GM18867 (cell line): ENCODE results near the gene MRPL19.
"Not testable (repeated sequence)": the region's sequence is repeated elsewhere in the genome, so short reads cannot be mapped to it uniquely, and the experiment has no call there.

Experiments
- ATAC-seq: cut with Tn5 transposase; IDR thresholded peaks from one replicate; pipeline ENCODE4 v1.9.1; 2021; ENCODE audit warnings: mild to moderate bottlenecking, moderate library complexity; ENCODE audit not compliant: unreplicated experiment

The MRPL19 gene

DNA sequence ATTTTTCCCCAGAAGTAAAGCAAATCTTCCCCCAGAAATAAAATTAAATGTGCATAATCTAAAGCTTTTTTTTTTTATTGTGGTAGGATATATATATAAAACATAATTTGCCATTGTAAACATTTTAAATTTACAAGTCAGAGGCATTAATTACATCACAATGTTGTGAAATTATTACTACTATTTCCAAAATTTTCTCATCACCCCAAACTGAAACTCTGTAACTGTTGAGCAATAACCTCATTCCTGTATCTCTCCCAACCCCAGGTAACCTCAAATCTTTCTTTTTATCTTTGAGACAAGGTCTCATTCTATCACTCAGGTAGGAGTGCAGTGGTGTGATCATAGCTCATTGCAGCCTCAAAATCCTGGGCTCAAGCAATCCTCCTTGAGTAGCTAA is 11.2 kb downstream of the MRPL19 start:
- ATAC-seq: no peak

GRCh38 chr2:75666911-75667310 is 20.3 kb downstream of the MRPL19 start:
- no peak for ATAC-seq

GRCh38 chr2:75667884-75668283 is 21.3 kb downstream of the MRPL19 start:
- no peak for ATAC-seq

DNA sequence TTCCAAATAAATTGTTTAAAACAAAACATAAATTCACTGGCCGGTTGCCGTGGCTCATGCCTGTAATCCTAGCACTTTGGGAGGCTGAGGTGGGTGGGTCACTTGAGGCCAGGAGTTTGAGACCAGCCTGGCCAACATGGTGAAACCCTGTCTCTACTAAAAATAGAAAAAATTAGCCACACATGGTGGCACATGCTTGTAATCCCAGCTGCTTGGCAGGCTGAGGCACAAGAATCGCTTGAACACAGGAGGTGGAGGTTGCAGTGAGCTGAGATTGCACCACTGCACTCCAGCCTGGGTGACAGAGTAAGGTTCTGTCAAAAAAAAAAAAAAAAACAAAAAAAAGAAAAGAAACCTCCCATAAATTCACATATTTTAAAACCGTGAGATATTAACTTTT is 28.8 kb downstream of the MRPL19 start:
- not testable (repeated sequence) for ATAC-seq

DNA sequence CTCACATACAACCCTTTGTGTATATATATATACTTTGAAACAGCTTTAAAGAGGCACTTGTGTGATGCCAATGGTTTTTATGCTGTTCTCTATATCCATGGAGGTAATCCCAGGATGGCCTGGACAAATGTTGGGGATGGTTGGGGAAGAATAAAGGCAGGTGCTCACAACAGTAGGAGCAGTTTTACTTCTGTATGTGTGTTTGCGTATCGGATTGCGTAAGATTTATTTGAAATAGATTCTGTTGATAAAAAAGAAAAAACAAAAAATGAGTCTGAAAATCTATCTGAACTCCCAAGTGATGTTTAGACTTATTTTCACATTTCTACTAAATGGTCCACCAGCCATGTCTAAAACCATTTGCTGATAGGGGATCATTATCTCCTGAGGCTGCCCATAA is 29.3 kb downstream of the MRPL19 start:
- no peak for ATAC-seq

- ATAC-seq: no peak
Measured at GRCh38 chr2:75676464-75676863, 29.9 kb downstream of the MRPL19 start.

DNA sequence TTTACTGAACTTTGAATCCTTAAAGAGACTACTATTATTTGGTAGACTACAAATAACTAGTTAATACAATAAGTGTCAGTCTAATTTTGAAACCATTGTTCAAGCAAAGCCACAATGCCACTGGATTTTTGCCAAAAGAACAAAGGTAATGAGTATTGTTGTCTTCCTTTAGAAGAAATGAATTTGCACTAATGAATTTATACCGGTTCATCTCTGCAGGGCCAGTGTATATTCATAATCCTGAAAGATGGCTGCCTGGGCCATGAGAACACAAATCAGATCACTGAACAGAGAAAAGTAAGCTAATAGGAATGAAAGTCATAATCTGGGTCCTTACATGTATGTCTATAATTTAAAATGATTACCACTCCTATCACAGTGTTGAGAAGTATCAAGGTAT is 33.0 kb downstream of the MRPL19 start:
- no peak for ATAC-seq

GRCh38 chr2:75680402-75680801 is 33.8 kb downstream of the MRPL19 start:
- no peak for ATAC-seq

DNA sequence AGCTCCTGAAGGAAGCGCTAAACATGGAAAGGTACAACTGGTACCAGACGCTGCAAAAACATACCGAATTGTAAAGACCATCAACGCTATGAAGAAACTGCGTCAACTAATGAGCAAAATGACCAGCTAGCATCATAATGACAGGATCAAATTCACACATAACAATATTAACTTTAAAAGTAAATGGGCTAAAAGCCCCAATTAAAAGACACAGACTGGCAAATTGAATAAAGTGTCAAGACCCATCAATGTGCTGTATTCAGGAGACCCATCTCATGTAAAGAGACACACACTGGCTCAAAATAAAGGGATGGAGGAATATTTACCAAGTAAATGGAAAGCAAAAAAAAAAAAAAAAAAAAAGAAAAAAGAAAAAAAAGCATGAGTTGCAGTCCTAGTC is 36.8 kb downstream of the MRPL19 start:
- ATAC-seq: not testable (repeated sequence)

DNA sequence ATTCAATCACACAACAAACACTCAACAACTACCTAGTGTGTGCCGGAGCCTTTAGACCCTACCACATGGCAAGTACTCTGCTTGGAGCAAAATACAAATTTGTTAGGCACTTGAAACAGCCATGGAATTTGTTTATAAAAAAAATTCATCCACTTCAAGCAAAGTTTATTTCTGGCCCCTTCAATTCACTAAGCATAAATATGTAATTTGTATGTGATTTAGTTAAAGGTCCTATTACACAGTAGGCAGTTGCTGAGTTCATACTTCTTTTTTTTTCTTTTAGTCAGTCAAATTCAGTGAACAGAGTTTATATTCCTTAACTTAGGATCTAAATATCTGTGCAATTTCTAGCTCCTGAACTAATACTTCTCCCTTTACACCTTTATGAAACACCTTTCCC is 41.6 kb downstream of the MRPL19 start:
- no peak for ATAC-seq

DNA sequence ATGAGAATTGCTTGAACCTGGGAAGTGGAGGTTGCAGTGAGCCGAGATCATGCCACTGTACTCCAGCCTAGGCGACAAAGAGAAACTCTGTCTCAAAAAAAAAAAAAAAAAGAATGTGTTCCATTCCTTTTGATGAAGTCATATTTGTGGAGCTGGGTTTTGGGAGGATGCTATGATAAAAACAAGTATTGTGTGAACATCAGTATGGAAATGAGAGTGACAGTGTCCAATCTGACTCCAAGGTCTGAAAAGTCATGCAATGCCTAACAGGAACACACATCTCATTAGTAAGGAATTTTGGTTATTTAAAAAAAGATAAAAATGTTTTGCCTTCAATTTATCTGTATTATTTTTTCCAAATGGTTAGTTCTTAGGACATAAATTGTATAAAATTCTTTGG is 52.3 kb downstream of the MRPL19 start:
- no peak for ATAC-seq

- no peak for ATAC-seq
Measured at GRCh38 chr2:75702593-75702992, 56.0 kb downstream of the MRPL19 start.

GRCh38 chr2:75703589-75704287 is 57.2 kb downstream of the MRPL19 start:
- ATAC-seq: no peak

DNA sequence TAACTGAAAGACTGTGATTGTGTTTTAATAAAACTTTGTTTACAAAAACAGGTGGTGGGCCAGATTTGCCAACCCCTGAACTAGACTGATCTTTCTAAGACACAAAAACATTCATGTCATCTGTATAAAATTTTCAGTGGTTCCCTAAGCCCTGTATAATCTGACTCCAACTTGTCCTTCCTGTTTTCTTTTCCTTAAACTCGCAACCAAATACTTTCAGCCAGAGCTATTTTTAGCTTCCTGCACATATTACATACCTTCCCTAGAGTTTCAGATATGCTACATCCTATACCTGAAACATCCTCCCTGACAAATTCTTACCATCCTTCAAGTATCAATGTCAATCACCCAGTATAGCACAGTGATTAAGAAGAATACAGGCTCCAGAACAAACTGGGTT is 59.3 kb downstream of the MRPL19 start:
- ATAC-seq: no peak

DNA sequence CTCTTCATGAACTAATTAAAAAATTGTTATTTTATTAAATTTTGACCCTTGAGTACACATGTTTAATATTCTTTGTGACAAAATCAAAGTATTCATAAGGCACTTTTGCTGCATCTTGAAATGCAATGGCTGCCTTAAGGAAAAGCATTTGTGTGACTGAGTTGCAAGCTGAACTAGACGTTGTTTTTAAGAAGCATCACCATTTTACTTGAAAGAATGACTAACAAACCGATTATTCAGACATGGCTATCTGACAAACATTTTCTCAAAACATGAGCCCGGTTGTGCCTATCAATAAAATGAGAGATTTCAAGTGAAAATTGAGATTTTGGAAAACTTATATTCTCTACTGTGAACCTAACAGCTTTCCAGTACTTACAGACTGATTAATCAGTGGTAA is 61.3 kb downstream of the MRPL19 start:
- ATAC-seq: no peak

- ATAC-seq: no peak
Measured at GRCh38 chr2:75709297-75709696, 62.7 kb downstream of the MRPL19 start.

DNA sequence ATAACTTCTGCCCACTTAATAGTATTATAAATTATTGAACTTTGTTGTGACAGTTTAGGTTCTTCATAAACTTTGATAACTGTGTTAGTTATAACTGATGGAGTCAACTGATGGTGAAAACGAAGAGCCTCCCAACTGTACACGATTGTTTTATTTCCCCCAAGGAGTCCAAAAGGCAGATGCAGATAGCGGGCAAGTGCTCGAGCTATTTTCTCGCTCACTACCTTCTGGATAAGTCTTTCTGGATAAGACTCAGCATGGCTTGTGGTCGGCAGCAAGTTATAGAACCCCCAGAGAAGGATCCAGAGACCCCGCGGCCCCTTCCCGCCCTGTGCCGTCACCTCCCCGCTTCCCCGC is 63.6 kb downstream of the MRPL19 start:
- peak; percentile 30 for ATAC-seq

GRCh38 chr2:75710577-75711253 is 64.1 kb downstream of the MRPL19 start, which contains the start of gene GCFC2:
Gene GCFC2 (minus strand): TSS chr2:75710915. CDS start chr2:75710855, 60 bp downstream.
- ATAC-seq: peak; percentile 95

GRCh38 chr2:75711590-75711989 is 65.0 kb downstream of the MRPL19 start:
- not testable (repeated sequence) for ATAC-seq

DNA sequence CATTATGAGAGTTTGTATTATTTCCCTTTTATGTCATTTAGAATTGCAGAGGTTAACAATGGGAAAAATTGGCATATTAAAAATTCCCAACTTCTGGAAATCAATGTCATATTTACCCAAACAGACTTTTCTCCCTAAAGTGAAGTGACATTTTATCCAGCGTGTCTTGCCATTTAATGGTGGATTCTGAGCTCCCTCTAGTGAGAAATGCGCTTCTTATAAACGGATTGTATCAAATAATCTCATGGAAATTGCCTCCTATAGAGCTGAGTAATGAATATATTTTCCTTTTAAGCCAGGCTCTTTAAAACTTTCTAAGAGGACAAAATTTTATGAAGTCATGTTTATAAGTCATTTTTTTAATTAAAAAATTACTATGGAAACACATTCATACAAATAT is 69.8 kb downstream of the MRPL19 start:
- no peak for ATAC-seq

DNA sequence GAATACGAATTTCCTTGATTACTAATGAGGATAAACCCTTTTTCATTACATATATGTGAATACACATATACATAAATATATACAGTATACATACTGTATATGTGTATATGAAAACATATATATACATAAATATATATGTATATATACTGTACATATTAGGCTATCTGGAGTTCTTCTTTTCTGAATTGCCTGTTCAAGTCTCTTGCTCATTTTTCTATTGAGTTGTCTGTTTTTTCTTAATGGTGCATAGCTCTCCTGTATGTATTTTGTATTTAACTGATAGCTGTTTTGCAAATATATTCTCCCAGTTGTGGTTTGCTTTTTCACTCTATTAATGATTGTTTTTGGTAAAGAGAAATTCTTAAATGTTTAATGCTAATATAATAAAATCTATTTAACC is 73.0 kb downstream of the MRPL19 start:
- no peak for ATAC-seq

DNA sequence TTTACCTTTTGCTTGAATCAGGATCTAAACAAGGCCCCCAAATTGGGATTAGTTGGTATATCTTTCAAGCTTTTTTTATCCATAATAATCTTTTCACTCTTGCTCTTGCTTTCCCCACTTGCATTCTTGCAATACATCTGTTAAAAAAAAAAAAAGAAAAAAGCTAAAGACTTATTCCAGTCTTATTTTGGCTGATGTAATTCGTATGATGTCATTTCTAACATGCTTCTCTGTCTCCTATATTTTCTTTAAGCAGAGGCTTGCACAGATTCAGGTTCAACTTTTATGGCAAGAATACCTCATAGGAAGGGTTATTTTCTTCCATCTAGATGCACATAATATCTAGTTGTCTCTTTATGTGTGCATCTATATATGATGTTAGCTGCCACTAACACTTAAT is 73.9 kb downstream of the MRPL19 start:
- ATAC-seq: no peak

DNA sequence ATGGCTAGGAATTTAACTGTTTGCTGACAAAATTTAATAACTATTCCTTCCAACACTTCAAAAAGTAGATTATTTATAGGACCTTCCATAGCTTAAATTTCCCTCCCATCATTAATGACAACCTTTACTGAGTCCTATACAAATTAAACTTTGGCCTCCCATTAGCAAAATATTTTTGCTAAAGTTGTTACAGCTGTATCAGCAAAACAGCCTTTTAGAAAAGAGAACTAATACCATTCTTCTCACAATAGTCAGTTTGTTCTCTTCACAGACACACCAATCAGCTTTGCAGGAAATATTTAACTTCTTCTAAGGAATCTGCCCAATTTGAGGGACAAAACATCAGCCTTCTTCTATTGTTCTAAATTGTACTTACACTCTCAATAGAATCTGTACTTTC is 76.1 kb downstream of the MRPL19 start:
- ATAC-seq: no peak
